ENCODE data around the gene LRCH4.

DNA sequence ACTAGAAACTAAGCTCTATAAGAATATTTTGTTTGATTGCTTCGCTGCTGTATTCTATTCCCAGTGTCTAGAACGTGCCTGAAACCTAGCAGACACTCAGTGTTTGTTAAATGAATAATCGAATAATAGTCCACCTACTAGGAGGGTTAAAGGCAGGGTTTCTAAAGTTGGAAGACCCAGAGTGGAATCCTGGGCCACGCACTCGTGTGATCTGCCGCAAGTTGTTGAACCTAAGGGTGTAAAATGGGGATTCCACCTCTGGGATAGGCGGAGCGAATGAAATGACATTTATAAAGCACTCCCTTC lies 47.6 kb downstream of the LRCH4 start:
- TF ChIP-seq, protein P1, sequence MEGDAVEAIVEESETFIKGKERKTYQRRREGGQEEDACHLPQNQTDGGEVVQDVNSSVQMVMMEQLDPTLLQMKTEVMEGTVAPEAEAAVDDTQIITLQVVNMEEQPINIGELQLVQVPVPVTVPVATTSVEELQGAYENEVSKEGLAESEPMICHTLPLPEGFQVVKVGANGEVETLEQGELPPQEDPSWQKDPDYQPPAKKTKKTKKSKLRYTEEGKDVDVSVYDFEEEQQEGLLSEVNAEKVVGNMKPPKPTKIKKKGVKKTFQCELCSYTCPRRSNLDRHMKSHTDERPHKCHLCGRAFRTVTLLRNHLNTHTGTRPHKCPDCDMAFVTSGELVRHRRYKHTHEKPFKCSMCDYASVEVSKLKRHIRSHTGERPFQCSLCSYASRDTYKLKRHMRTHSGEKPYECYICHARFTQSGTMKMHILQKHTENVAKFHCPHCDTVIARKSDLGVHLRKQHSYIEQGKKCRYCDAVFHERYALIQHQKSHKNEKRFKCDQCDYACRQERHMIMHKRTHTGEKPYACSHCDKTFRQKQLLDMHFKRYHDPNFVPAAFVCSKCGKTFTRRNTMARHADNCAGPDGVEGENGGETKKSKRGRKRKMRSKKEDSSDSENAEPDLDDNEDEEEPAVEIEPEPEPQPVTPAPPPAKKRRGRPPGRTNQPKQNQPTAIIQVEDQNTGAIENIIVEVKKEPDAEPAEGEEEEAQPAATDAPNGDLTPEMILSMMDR (conservative IDR thresholded peaks at IDR 0.05; ENCODE audit: low read depth, low read length): no peak
- no peak for TF ChIP-seq EZH2 (IDR thresholded peaks at IDR 0.05; ENCODE audit: borderline replicate concordance, low read depth, low read length, poor library complexity, severe bottlenecking)

Data from A673 (cell line).